Measurements from ENCODE around the gene MAF.

The MAF gene

DNA sequence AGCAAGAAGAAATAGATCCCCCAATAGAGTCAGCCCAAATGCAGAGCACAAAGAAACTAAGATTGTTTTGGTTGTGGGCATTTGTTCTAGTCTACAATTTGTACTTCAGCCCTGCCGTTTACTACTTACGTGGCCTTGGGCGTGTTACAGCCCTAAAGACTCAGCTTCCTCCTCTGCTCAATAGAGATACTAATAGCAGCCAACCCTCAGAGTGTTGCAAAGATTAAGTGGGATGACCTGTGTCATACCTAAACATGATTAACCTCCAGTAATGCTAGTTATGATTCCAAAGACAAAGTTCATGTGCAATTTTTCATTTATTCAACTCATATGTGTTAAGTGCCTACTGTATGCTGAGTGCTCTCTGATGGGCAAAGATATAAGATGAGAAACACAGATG is 43.1 kb downstream of the MAF start:
- Mint-ChIP-seq H3K9me3 (peaks cover 7% of the 10 kb centered on the region), H3K4me1 (ENCODE audit: low read depth) (no peaks in the 10 kb centered on the region)

DNA sequence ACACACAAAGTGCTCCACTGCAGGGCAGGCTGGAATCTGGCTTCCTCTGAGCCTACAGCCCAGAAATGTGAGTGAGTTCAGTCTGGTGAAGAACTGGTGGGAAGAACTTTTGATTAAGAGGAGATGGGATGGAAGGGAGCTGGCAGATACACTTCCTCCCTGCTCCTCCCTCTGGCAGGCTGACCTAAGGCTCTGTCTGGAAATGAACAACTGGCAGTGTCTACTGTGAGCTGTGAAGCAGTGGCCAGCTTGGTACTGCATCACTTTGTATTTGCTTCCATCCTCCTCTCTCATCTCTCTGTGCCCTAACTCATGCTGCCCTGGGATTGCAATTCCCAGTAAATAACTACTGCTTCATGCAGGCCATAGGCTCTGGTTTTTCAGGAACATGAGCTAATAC is 45.6 kb downstream of the MAF start:
- Mint-ChIP-seq H3K9me3 (peaks cover 7% of the 10 kb centered on the region), H3K4me3 (no peak overlapping the region), H3K36me3 (ENCODE audit: low read depth) (no peaks in the 10 kb centered on the region), H3K27ac (no peak overlapping the region), H3K4me1 (ENCODE audit: low read depth) (no peaks in the 10 kb centered on the region), H3K27me3 (peaks cover 10% of the 10 kb centered on the region)

More for the DNA sequence above, 43.1 kb downstream of the MAF start:
- no peak overlapping the region for H3K4me3 Mint-ChIP-seq
- H3K27me3 Mint-ChIP-seq, result peaks cover 4% of the 10 kb centered on the region
- no peak overlapping the region for H3K27ac Mint-ChIP-seq
- H3K36me3 Mint-ChIP-seq (ENCODE audit: low read depth), result no peaks in the 10 kb centered on the region

DNA sequence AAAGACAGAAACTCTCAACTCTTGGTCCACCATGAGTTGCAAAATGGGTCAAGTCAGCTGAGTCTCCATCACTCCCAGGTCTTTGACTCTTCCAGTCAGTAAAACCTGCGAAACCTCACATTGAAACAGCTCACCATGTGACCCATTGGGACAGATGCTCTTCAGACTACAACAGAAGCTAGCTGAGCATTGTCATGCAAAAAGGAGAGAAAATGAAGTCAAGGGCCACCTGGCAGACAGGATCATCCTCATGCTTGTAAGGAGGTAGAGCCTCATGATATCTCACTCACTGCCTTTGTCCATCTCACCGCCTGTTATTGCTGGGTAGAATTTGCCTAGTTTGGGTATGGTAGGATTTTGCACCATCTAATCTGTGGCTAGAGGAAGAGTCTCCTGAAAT is 50.2 kb downstream of the MAF start:
- Mint-ChIP-seq H3K4me3 (no peak overlapping the region), H3K27ac (no peak overlapping the region), H3K4me1 (ENCODE audit: low read depth) (no peaks in the 10 kb centered on the region), H3K9me3 (no peaks in the 10 kb centered on the region), H3K27me3 (peaks cover 25% of the 10 kb centered on the region), H3K36me3 (ENCODE audit: low read depth) (no peaks in the 10 kb centered on the region)

DNA sequence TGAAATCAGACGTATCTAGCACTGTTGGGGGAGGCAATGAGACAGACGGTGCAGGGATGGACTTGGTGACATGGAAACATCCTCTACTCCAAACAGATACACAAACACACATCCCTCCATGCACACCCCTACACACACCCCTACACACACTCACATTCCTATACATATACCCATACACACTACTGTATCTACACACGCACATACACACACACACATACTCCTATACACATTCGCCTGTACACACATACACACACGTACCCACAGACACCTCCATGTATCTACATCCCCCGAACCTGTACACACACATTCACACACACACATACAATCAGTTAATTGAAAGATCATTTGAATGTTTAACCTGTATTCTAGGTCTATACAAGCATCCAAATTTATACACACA is 53.5 kb downstream of the MAF start:
- Mint-ChIP-seq H3K4me3 (no peak overlapping the region), H3K27ac (no peak overlapping the region), H3K9me3 (no peaks in the 10 kb centered on the region), H3K36me3 (ENCODE audit: low read depth) (no peaks in the 10 kb centered on the region), H3K27me3 (peaks cover 24% of the 10 kb centered on the region), H3K4me1 (ENCODE audit: low read depth) (no peaks in the 10 kb centered on the region)

Measured in stimulated activated naive CD8-positive, alpha-beta T cell treated with anti-CD3 and anti-CD28 coated beads, Interleukin-15, Interleukin-2, amounts not matched to agents 100 ng/mL and 50 ng/mL, for 24 hours (primary cell).